Activated CD4-positive, alpha-beta T cell treated with anti-CD3 and anti-CD28 coated beads, Interleukin-2, amount 10 ng/mL, durations not matched to agents 7 days and 5 days (primary cell): ENCODE results near the gene SOCS7. TPM values are rescaled to one million over a fixed set of nuclear protein-coding genes. Genes with fewer than 3 reads are reported as not detected.

Experiments used
- CTCF ChIA-PET: fragments of 350-600 bp; sonication (Branson Sonifier 250); formaldehyde crosslinking; loops from one replicate; lab custom pipeline; 2021; ENCODE audit warnings: antibody characterized with exemption; lab: Charles Lee
- POLR2A ChIA-PET: fragments of 350-600 bp; sonication (Branson Sonifier 250); formaldehyde crosslinking; loops from one replicate; lab custom pipeline; 2021; ENCODE audit warnings: antibody characterized with exemption; lab: Charles Lee
- DNase-seq: peaks from one replicate; pipeline ENCODE4 v3.0.0-alpha.2; 2020
- H3K27ac Mint-ChIP-seq: one replicate; pipeline ENCODE4 v1.8.0; 2021; ENCODE audit warnings: mild to moderate bottlenecking, moderate library complexity, mixed read lengths
- H3K27me3 Mint-ChIP-seq: one replicate; pipeline ENCODE4 v1.8.0; 2021; ENCODE audit warnings: mixed read lengths
- H3K36me3 Mint-ChIP-seq: one replicate; pipeline ENCODE4 v1.8.0; 2021; ENCODE audit warnings: low read depth, mixed read lengths
- H3K4me1 Mint-ChIP-seq: one replicate; pipeline ENCODE4 v1.8.0; 2021; ENCODE audit warnings: mixed read lengths
- H3K4me3 Mint-ChIP-seq: one replicate; pipeline ENCODE4 v1.8.0; 2021; ENCODE audit warnings: mild to moderate bottlenecking, moderate library complexity, mixed read lengths
- H3K9me3 Mint-ChIP-seq: one replicate; pipeline ENCODE4 v1.8.0; 2021; ENCODE audit warnings: mixed read lengths
- total RNA-seq, 2 experiments: library from RNA; stranded (reverse); gene quantifications; one replicate each; pipeline ENCODE4 v1.2.3, GENCODE V29; 2021

SOCS7 gene
- total RNA-seq, 2 experiments from 2014 or later: 12.4 to 16.2 TPM

DNA sequence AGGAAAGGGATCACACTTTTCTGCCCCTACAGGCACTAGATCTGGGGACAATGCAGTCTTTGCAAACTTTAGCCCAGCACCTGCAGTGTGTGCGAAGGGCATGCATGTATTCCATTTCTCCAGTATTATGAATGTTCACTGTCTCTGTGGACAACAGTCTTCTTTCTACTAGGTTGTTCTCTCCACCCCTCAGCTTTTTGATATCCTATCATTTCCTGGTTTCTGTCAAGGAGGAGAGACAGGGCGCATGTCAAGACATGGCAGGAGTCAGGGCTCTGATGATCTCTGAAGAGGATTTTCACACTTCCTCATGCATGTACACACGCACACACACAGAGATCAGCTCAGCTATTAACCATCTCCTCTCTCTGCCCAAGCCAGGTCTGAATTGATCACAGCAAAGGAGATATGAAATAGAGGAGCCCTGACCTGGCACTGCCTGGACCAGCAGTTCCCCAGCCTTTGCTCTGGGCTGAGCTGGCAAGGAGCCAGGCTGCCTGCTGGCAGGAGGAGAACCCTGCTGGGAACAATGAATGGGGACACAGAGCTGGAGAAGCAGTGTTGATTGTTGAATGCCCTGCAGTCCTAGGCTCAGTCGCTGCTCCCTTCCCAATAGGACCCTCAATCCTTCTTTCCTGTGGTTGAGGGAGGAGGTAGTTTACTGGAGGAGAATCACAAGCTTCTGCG lies 10.5 kb upstream of the SOCS7 start:
- Mint-ChIP-seq H3K27ac (no peak overlapping the region), H3K4me1 (no peaks in the 10 kb centered on the region), H3K27me3 (no peaks in the 10 kb centered on the region), H3K4me3 (no peak overlapping the region), H3K36me3 (no peaks in the 10 kb centered on the region), H3K9me3 (no peaks in the 10 kb centered on the region)
- DNase-seq: no peak
- POLR2A ChIA-PET: no interaction called here
- CTCF ChIA-PET: interaction anchor here (1.4 to 3.6 kb wide), 3 partner anchors 8 to 20 kb away, joined by 3 to 18 read pairs (median 4); no protein-coding TSS in a partner anchor

DNA sequence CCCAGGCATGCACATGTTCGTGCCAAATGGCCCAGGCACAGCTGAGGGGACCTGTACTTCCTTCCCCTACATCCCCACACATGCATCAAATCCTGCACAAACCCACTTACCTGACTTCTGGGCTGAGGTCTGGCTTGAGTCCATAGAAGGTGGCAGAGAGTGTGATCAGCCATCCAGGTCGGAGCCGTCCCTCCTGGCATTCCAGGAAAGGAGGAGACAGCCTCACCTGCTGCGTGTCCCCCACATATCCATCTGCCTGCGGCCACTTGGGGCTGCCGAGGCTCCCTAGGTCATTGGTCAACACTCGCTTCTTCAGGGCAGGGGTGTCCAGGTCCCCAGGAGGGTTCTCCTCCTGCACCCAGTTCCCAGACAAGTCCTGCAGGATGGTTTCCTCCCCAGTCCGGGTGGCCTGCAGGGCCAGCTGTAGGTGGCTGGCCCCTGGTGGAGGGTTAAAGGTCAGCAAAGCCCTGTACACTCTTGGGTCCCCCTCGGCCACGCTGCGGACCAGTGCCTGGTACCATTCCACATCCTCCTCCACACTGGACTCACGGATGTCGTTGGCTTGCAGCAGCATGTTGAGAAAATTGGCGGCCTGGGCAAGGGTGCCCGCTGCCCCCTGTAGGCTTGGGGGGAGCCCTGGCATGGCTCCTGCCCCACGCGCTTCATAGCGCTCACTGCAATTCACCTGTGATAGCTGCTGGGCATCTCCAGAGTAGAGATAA lies 8.6 kb upstream of the SOCS7 start:
- DNase-seq: no peak
- no peaks in the 10 kb centered on the region for H3K4me1 Mint-ChIP-seq
- H3K27me3 Mint-ChIP-seq: no peaks in the 10 kb centered on the region
- H3K9me3 Mint-ChIP-seq: no peaks in the 10 kb centered on the region
- no peak overlapping the region for H3K4me3 Mint-ChIP-seq
- ChIA-PET POLR2A (no interaction called here), CTCF (interaction anchor here (0.6 kb wide), 1 partner anchor 26 kb away, joined by 3 read pairs; no protein-coding TSS in a partner anchor)
- no peaks in the 10 kb centered on the region for H3K36me3 Mint-ChIP-seq
- H3K27ac Mint-ChIP-seq: no peak overlapping the region

DNA sequence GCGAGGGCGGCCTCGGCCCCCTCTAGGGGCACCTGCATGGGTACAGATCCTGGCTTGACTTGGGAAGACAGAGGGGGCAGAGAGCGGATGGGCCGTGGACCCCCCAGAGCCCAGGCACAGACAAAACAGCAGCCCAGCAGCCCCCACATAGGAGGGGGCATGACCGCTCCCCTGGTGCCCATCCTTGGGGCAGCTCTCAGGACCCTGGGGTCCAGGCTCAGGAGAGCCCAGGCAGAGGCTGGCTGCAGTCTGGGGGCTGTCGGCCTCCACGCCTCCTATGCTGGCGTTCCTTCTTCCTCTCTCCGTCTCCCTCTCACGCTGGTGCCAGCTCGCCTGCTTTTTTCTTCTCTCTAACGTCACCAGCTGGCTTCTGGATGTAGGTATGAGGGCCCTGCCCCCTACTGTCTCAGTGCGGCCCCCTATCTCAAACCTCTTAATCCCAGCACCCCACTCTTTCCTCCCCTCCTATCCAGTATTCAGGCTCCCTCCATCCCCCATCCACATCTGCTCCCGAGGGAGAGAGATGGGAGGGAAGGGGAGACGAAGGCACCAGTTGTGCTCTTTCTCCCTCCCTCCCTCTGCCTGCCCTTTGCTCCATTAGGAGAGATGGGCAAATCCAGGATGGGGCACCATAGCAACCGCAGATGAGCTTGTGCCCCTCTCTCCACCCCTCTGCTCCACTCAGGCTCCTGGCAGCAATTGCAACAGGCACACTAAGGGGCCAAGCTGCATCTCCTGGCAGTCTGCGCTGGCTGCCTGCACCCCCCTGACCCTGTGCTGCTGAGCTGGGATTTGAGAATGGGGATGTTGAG lies 7.8 kb upstream of the SOCS7 start, which contains the start of gene GPR179:
Gene GPR179 (minus strand): TSS at position 349 of the 812 bp plus-strand sequence. CDS start 167 bp downstream, at position 182.
- ChIA-PET POLR2A (no interaction called here), CTCF (interaction anchor here (1.1 kb wide), 2 partner anchors 10 to 11 kb away, joined by 3 to 4 read pairs; no protein-coding TSS in a partner anchor)
- Mint-ChIP-seq H3K27ac (no peak within 1 kb of the TSS), H3K36me3 (no peaks in the 10 kb centered on the region), H3K4me3 (no peak within 1 kb of the TSS), H3K9me3 (no peaks in the 10 kb centered on the region), H3K4me1 (no peaks in the 10 kb centered on the region), H3K27me3 (no peaks in the 10 kb centered on the region)
- no peak for DNase-seq

DNA sequence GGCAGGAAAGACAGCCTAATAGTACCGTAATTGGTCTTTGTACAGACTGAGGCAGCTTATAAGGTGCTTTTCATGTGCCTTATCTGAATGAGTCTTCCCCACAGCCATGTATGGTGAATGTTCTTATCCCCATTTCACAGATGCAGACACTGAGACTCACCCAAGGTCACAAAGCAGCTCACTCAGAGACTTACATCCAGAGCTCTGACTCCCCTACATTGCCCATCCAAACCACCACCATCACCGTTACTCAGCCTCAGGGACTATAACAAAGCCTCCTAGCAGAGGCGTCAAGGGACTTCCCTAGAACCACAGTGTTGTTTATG lies 7.3 kb upstream of the SOCS7 start:
- POLR2A ChIA-PET: no interaction called here
- no peaks in the 10 kb centered on the region for H3K9me3 Mint-ChIP-seq
- CTCF ChIA-PET: interaction anchor here (1.1 kb wide), 2 partner anchors 10 to 11 kb away, joined by 3 to 4 read pairs; no protein-coding TSS in a partner anchor
- no peak overlapping the region for H3K27ac Mint-ChIP-seq
- H3K27me3 Mint-ChIP-seq: no peaks in the 10 kb centered on the region
- no peak for DNase-seq
- peaks cover 3% of the 10 kb centered on the region for H3K4me1 Mint-ChIP-seq
- H3K36me3 Mint-ChIP-seq: no peaks in the 10 kb centered on the region
- H3K4me3 Mint-ChIP-seq: no peak overlapping the region

DNA sequence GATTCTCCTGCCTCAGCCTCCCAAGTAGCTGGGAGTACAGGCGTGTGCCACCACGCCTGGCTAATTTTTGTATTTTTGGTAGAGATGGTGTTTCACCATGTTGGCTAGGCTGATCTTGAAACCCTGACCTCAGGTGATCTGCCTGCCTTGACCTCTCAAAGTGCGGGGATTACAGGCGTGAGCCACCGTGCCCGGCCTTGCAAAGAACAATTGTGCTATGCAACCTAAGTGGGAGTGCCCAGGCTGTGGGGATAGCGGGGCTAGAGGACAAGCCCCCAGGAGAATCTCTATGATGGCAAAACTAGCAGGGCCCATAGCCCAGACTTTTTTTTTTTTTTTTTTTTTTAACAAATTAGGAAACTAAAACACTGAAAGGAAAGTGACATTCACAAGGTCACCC lies 5.9 kb upstream of the SOCS7 start:
- CTCF ChIA-PET: no interaction called here
- Mint-ChIP-seq H3K27me3 (no peaks in the 10 kb centered on the region), H3K36me3 (no peaks in the 10 kb centered on the region), H3K27ac (no peak overlapping the region), H3K9me3 (no peaks in the 10 kb centered on the region), H3K4me1 (peaks cover 7% of the 10 kb centered on the region), H3K4me3 (no peak overlapping the region)
- POLR2A ChIA-PET: no interaction called here
- no peak for DNase-seq

DNA sequence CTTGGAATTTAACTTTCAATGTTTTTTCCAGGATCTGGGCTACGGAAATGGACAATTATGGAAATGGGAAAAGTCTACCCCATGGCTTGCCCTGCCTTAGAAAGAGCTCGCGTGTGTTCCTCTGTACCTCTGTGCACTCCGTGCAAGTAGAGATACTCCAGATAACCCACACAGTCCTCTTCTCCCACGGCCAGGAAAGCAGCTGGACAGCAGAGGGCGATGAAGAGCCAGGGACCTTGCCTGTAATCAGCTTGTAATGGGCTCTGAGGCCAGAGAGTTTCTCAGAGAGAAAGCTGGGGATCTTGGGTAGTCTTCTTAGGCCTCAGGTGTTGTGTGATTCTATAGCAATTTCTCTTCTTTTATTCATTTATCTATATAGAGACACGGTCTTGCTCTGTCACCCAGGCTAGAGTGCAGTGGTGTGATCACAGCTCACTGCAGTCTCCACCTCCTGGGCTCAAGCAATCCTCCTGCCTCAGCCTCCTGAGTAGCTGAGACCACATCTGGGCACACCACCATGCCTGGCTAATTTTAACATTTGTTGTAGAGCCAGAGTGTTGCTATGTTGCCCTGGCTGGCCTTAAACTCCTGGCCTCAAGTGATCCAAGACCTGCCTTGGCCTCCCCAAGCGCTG lies 2.4 kb upstream of the SOCS7 start:
- peaks cover 28% of the 10 kb centered on the region for H3K4me1 Mint-ChIP-seq
- H3K9me3 Mint-ChIP-seq: no peaks in the 10 kb centered on the region
- DNase-seq: peak; percentile 90
- ChIA-PET POLR2A (no interaction called here), CTCF (interaction anchor here (0.5 to 3.6 kb wide), 21 partner anchors 10 to 1819 kb away, joined by 3 to 34 read pairs (median 4); no protein-coding TSS in a partner anchor)
- no peaks in the 10 kb centered on the region for H3K27me3 Mint-ChIP-seq
- no peaks in the 10 kb centered on the region for H3K36me3 Mint-ChIP-seq
- no peak overlapping the region for H3K4me3 Mint-ChIP-seq
- H3K27ac Mint-ChIP-seq: no peak overlapping the region

DNA sequence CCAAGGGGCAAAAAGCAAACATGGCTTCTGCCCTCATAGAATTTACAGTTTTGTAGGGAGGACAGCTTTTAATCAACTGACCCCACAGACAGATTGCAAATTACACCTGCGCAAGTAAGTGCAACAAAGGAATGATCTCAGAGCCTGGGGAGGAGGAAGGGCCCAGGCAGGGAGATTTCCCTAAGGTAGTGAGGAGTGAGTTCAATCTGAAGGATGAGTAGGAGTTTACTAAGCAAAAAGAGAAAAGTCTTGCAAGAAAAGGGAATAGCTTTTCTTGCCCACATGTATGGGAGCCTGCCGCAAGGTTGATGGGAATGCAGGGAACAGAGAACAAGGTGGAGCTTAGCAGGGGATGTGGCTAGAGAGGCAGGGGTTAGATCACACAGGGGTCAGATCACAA lies 1.6 kb upstream of the SOCS7 start:
- H3K4me1 Mint-ChIP-seq: peaks cover 35% of the 10 kb centered on the region
- no peak for DNase-seq
- ChIA-PET POLR2A (no interaction called here), CTCF (interaction anchor here (0.8 to 3.6 kb wide), 13 partner anchors 9 to 160 kb away, joined by 3 to 34 read pairs (median 10); no protein-coding TSS in a partner anchor)
- H3K4me3 Mint-ChIP-seq: no peak overlapping the region
- no peak overlapping the region for H3K27ac Mint-ChIP-seq
- no peaks in the 10 kb centered on the region for H3K36me3 Mint-ChIP-seq
- H3K27me3 Mint-ChIP-seq: no peaks in the 10 kb centered on the region
- no peaks in the 10 kb centered on the region for H3K9me3 Mint-ChIP-seq

DNA sequence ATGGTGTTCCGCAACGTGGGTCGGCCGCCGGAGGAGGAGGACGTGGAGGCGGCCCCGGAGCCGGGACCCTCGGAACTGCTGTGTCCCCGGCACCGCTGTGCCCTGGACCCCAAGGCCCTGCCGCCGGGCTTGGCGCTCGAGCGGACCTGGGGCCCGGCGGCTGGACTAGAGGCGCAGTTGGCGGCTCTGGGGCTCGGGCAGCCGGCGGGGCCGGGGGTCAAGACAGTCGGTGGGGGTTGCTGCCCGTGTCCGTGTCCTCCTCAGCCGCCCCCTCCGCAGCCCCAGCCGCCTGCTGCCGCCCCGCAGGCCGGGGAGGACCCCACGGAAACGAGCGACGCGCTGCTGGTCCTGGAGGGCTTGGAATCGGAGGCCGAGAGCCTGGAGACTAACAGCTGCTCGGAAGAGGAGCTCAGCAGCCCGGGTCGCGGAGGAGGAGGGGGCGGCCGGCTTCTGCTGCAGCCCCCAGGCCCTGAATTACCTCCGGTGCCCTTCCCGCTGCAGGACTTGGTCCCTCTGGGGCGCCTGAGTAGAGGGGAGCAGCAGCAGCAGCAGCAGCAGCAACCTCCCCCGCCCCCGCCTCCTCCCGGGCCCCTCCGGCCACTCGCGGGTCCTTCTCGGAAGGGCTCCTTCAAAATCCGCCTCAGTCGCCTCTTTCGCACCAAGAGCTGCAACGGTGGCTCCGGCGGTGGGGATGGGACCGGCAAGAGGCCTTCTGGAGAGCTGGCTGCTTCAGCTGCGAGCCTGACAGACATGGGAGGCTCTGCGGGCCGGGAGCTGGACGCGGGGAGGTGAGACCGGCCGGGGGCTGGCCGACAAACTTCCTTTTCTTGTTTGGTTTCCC lies 821 bp downstream of the SOCS7 start:
- H3K9me3 Mint-ChIP-seq: no peaks in the 10 kb centered on the region
- ChIA-PET CTCF (interaction anchor here (0.8 to 1.7 kb wide), 4 partner anchors 9 to 206 kb away, joined by 3 to 6 read pairs (median 4); no protein-coding TSS in a partner anchor), POLR2A (interaction anchor here (0.8 kb wide), 1 partner anchor 37 kb away, joined by 7 read pairs; no protein-coding TSS in a partner anchor)
- DNase-seq: peak; percentile 8
- peaks cover 46% of the 10 kb centered on the region for H3K4me1 Mint-ChIP-seq
- peak overlapping the region; percentile 54 for H3K27ac Mint-ChIP-seq
- H3K27me3 Mint-ChIP-seq: no peaks in the 10 kb centered on the region
- H3K4me3 Mint-ChIP-seq: peak overlapping the region; percentile 66
- no peaks in the 10 kb centered on the region for H3K36me3 Mint-ChIP-seq

DNA sequence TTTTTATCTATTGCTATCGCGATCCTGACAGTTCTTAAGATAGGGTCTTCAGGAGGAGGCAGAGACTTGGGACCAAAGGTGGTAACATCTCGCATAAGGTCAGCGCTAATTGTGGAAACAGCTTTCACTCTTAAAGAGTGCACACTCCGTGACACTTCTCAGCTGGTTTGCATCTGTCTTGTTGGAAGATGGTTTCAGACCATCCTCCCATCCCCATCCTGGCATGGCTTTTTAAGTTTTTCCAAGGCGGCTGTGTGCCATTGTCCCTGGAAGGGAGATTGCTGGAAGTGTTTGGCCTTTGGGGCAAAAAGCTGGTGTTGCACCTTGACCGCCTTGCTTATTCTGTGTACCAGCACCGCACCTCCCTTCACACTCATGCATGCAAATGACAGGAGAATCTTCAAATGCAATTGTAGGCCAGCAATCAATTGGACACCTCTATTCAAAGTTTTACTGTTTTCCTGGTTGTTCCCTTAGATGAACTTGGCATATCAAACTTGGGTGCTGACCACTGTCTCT lies 1.5 kb downstream of the SOCS7 start:
- ChIA-PET POLR2A (interaction anchor here (0.8 kb wide), 1 partner anchor 36 kb away, joined by 7 read pairs; no protein-coding TSS in a partner anchor), CTCF (interaction anchor here (0.8 to 2.9 kb wide), 4 partner anchors 13 to 205 kb away, joined by 3 to 8 read pairs (median 5); no protein-coding TSS in a partner anchor)
- no peak for DNase-seq
- H3K36me3 Mint-ChIP-seq: no peaks in the 10 kb centered on the region
- H3K27me3 Mint-ChIP-seq: no peaks in the 10 kb centered on the region
- peak overlapping the region; percentile 54 for H3K27ac Mint-ChIP-seq
- no peaks in the 10 kb centered on the region for H3K9me3 Mint-ChIP-seq
- H3K4me3 Mint-ChIP-seq: peak overlapping the region; percentile 66
- peaks cover 47% of the 10 kb centered on the region for H3K4me1 Mint-ChIP-seq

DNA sequence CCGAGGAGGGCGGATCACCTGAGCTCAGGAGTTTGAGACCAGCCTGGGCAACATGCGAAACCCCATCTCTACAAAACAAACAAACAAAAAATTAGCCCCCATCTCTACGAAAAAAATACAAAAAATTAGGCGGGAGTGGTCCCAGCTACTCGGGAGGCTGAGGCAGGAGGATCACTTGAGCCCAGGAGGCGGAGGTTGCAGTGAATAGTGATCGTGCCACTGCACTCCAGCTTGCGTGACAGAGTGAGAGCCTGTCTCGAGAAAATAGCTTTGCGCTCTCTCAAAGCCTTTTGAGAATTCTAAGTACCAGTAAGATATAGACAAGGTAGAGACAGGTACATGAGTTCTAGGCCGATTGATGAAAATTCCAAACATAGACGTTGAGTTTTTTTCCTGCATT lies 2.0 kb downstream of the SOCS7 start:
- Mint-ChIP-seq H3K36me3 (no peaks in the 10 kb centered on the region), H3K27me3 (no peaks in the 10 kb centered on the region), H3K4me3 (peak overlapping the region; percentile 66), H3K4me1 (peaks cover 47% of the 10 kb centered on the region), H3K9me3 (no peaks in the 10 kb centered on the region), H3K27ac (no peak overlapping the region)
- ChIA-PET POLR2A (no interaction called here), CTCF (interaction anchor here (1.1 to 2.9 kb wide), 2 partner anchors 12 to 70 kb away, joined by 5 to 8 read pairs; no protein-coding TSS in a partner anchor)
- no peak for DNase-seq

DNA sequence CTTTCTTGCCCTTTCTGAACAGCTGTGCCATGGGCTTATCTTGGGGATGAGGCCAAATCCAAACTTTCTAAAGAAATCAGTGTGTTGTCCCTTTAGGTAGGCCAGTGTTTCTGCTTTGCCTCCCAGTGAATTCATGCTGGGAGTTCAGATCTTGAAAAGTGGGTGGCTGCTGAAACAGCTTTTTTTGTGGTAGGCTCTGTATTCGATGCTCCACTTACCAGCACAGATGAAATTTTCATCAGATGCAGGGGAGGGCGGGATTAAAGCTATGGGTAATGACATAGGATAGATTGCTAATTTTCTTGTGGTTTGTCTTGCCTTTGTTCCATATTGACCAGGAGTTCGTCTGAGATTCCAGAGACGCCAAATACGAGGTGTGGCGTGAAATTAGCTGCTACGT lies 2.8 kb downstream of the SOCS7 start:
- Mint-ChIP-seq H3K4me1 (peaks cover 44% of the 10 kb centered on the region), H3K9me3 (no peaks in the 10 kb centered on the region), H3K36me3 (no peaks in the 10 kb centered on the region), H3K27ac (no peak overlapping the region), H3K27me3 (no peaks in the 10 kb centered on the region), H3K4me3 (no peak overlapping the region)
- ChIA-PET CTCF (interaction anchor here (0.7 to 2.9 kb wide), 6 partner anchors 9 to 69 kb away, joined by 4 to 8 read pairs (median 5); no protein-coding TSS in a partner anchor), POLR2A (interaction anchor here (0.6 kb wide), 1 partner anchor 9 kb away, joined by 3 read pairs; no protein-coding TSS in a partner anchor)
- DNase-seq: no peak
